ENCODE measurements around the gene LRCH1.

DNA sequence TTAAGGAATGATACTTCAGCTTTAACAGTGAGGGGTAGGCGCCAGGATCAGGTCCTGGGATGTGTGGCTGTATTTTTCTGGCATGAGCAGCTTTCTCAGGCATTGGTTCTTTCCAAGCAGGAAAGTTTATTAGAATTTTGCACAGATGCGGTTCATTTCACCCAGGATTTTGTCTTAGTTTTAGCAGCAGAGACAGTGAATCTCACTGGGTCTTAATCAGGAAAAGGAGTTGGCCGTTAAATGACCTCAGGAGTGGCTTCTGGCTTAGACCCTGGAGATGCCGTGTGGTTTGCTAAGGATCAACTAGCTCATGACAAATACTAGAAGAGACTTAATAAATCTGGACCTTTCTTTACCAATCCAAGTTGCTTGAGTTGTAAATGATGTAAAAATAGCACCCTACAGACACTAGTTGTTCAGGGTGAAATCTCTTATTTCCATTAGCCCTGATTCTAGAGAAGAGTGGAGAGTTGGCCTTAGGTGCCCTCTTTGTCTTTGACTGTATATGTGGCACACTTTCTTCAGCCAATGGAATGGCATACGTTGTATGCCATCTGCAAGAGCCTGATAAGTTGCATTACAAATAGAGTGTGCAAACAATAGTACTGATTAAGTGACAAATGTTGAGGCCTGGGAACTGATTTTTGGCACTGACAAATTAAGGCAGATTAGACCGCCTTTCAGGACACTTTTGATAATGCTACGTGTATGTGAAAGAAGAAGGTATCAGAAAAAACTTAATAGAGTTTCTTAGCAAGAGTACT lies 34.0 kb downstream of the LRCH1 start:
- TF ChIP-seq SMC3 (IDR thresholded peaks at IDR 0.05; ENCODE audit: low read depth, low read length) = no peak
- no peak for TF ChIP-seq POLR2A (IDR thresholded peaks at IDR 0.05; ENCODE audit: low read depth, low read length)
- TF ChIP-seq RAD21 (IDR thresholded peaks at IDR 0.05; ENCODE audit: low read length) = no peak
